Measurements from ENCODE around the gene ULK4.

- no peak for TF ChIP-seq CTCF (IDR thresholded peaks at IDR 0.05 in 2 of 3, conservative IDR thresholded peaks at IDR 0.05 in 1 of 3; ENCODE audit: borderline replicate concordance in 1 of 3, insufficient read depth in 1 of 3, low read depth in 2 of 3, low read length in 2 of 3)
- no peak for TF ChIP-seq EZH2 (IDR thresholded peaks at IDR 0.05)
- TF ChIP-seq RAD21 (IDR thresholded peaks at IDR 0.05; ENCODE audit: low read depth) = no peak
- TF ChIP-seq POLR2A (IDR thresholded peaks at IDR 0.05; ENCODE audit: borderline replicate concordance, extremely low read depth, insufficient read depth, insufficient read length) = no peak
- no peak for TF ChIP-seq POLR2AphosphoS5 (IDR thresholded peaks at IDR 0.05; ENCODE audit: low read depth, low read length)
- no peak for TF ChIP-seq EZH2phosphoT487 (IDR thresholded peaks at IDR 0.05; ENCODE audit: borderline replicate concordance)
- TF ChIP-seq CBX3 (IDR thresholded peaks at IDR 0.05; ENCODE audit: low read depth) = no peak
- no peak for TF ChIP-seq ZNF274 (IDR thresholded peaks at IDR 0.05; ENCODE audit: low read depth, low read length)
- no peak for TF ChIP-seq ZBTB33 (IDR thresholded peaks at IDR 0.05; ENCODE audit: extremely low read depth, insufficient replicate concordance, low read length)
- TF ChIP-seq JUND (IDR thresholded peaks at IDR 0.05) = no peak
- TF ChIP-seq MAX (IDR thresholded peaks at IDR 0.05) = no peak
- TF ChIP-seq CEBPB (IDR thresholded peaks at IDR 0.05; ENCODE audit: low read depth) = no peak
- TF ChIP-seq REST (IDR thresholded peaks at IDR 0.05; ENCODE audit: low read depth) = no peak
Measured at GRCh38 chr3:41419809-41420208, 542.1 kb downstream of the ULK4 start.
